HEK293T (cell line): ENCODE results near the gene SOBP.

Source experiments
- ARNT ChIP-seq: fragments of 450-650 bp; IDR thresholded peaks from 2 replicates; pipeline ENCODE4 v1.6.1; 2017; ENCODE audit warnings: mild to moderate bottlenecking
- ELF4 ChIP-seq: fragments of 450-650 bp; IDR thresholded peaks from 2 replicates; pipeline ENCODE4 v1.6.1; 2017; ENCODE audit warnings: antibody characterized with exemption
- FOXA1 ChIP-seq: fragments of 450-650 bp; IDR thresholded peaks from 2 replicates; pipeline ENCODE4 v1.6.1; 2016; ENCODE audit warnings: mild to moderate bottlenecking
- FOXK2 ChIP-seq: fragments of 450-650 bp; IDR thresholded peaks from 2 replicates; pipeline ENCODE4 v1.6.1; 2016; ENCODE audit warnings: mild to moderate bottlenecking
- FOXM1 ChIP-seq: fragments of 450-650 bp; IDR thresholded peaks from 2 replicates; pipeline ENCODE4 v1.6.1; 2017; ENCODE audit warnings: mild to moderate bottlenecking, borderline replicate concordance
- HDGF ChIP-seq: fragments of 450-650 bp; IDR thresholded peaks from 2 replicates; pipeline ENCODE4 v1.6.1; 2017; ENCODE audit warnings: antibody characterized with exemption, borderline replicate concordance
- SP1 ChIP-seq: fragments of 450-650 bp; IDR thresholded peaks from 2 replicates; pipeline ENCODE4 v1.6.1; 2017
- ZNF384 ChIP-seq: fragments of 450-650 bp; IDR thresholded peaks from 2 replicates; pipeline ENCODE4 v1.6.1; 2016

DNA sequence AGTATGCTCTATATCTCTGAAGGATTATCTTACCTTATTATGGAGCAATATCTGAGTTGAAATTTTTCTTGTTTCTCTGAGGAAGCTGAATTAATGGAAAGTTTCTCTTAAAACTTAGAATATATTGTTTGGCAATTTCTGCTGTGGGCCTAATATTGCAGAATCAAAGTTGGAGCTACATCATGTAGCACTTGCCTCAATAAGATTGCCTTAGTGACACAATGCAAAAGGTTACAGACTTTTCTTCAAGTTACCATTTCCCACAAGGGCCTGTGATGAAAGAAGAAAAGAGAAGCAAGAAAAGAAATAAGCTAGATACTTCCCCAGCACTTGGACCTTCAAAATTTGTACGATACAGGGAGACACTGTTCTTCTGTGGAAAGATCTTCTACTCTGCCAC lies 151.2 kb downstream of the SOBP start:
- TF ChIP-seq ARNT (no peak), FOXK2 (no peak), SP1 (no peak), FOXM1 (no peak), ELF4 (no peak), FOXA1 (no peak), ZNF384 (no peak), HDGF (no peak)
